ENCODE data around the gene GREB1.

GREB1 gene

GRCh38 chr2:11672407-11672806 is 138.6 kb downstream of the GREB1 start:
- Histone ChIP-seq H3K27ac (no peak overlapping the region), H3K4me3 (ENCODE audit: low read depth in 1 of 2, low read length in 1 of 2) (no peak overlapping the region), H3K4me1 (ENCODE audit: control insufficient read depth in 1 of 2, insufficient read depth in 1 of 2, low read depth in 1 of 2, low read length in 1 of 2) (no peaks in the 10 kb centered on the region), H3K27me3 (peaks cover 95% of the 10 kb centered on the region), H3K9me3 (no peaks in the 10 kb centered on the region), H3K36me3 (no peaks in the 10 kb centered on the region)
- TF ChIP-seq, protein P1, sequence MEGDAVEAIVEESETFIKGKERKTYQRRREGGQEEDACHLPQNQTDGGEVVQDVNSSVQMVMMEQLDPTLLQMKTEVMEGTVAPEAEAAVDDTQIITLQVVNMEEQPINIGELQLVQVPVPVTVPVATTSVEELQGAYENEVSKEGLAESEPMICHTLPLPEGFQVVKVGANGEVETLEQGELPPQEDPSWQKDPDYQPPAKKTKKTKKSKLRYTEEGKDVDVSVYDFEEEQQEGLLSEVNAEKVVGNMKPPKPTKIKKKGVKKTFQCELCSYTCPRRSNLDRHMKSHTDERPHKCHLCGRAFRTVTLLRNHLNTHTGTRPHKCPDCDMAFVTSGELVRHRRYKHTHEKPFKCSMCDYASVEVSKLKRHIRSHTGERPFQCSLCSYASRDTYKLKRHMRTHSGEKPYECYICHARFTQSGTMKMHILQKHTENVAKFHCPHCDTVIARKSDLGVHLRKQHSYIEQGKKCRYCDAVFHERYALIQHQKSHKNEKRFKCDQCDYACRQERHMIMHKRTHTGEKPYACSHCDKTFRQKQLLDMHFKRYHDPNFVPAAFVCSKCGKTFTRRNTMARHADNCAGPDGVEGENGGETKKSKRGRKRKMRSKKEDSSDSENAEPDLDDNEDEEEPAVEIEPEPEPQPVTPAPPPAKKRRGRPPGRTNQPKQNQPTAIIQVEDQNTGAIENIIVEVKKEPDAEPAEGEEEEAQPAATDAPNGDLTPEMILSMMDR (IDR thresholded peaks at IDR 0.05) = no peak

GRCh38 chr2:11674983-11675382 is 141.1 kb downstream of the GREB1 start:
- H3K27me3 ChIP-seq = peaks cover 92% of the 10 kb centered on the region

DNA sequence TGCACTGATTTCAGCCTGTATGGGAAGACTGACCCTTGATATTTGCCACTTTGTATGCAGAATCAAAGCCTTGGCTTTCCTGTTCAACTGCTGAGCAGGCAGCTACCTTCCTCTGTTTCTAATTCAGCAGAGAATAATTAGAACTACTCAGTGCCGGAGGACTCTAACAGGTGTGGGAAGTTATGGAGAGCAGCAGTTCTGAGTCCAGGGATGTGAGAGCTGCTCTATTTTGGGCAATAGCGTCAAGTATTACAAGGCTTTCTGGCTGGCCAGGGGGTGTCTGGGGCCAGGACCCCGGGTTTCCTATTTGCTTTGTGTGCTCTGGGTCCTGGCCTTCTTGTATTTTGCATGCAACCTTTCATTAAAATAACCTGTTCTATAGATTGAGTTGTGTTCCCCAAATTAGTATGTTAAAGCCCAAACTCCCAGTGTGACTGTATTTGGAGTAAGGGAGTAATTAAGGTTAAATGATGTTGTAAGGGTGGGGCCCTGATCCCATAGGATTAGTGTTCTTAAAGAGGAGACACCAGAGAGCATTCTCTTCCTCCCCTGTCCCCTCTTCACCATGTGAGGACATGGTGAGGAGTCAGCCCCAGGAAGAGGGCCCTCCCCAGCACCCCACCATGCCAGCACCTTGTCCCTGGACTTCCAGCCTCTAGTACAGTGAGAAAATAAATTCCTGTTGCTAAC is 141.7 kb downstream of the GREB1 start:
- TF ChIP-seq, protein P1 (IDR thresholded peaks at IDR 0.05) = no peak
- H3K4me1 ChIP-seq (ENCODE audit: control insufficient read depth in 1 of 2, insufficient read depth in 1 of 2, low read depth in 1 of 2, low read length in 1 of 2) = no peaks in the 10 kb centered on the region
- H3K4me3 ChIP-seq (ENCODE audit: low read depth in 1 of 2, low read length in 1 of 2) = no peak overlapping the region
- H3K36me3 ChIP-seq = no peaks in the 10 kb centered on the region
- H3K27ac ChIP-seq = no peak overlapping the region
- peaks cover 86% of the 10 kb centered on the region for H3K27me3 ChIP-seq
- H3K9me3 ChIP-seq = no peaks in the 10 kb centered on the region

More at GRCh38 chr2:11674983-11675382, 141.1 kb downstream of the GREB1 start:
- TF ChIP-seq, protein P1 (IDR thresholded peaks at IDR 0.05) = no peak
- Histone ChIP-seq H3K27ac (no peak overlapping the region), H3K9me3 (no peaks in the 10 kb centered on the region), H3K36me3 (no peaks in the 10 kb centered on the region), H3K4me1 (ENCODE audit: control insufficient read depth in 1 of 2, insufficient read depth in 1 of 2, low read depth in 1 of 2, low read length in 1 of 2) (no peaks in the 10 kb centered on the region), H3K4me3 (ENCODE audit: low read depth in 1 of 2, low read length in 1 of 2) (no peak overlapping the region)

GRCh38 chr2:11676640-11677039 is 142.8 kb downstream of the GREB1 start:
- Histone ChIP-seq H3K9me3 (no peaks in the 10 kb centered on the region), H3K36me3 (no peaks in the 10 kb centered on the region), H3K27me3 (peaks cover 75% of the 10 kb centered on the region), H3K4me1 (ENCODE audit: control insufficient read depth in 1 of 2, insufficient read depth in 1 of 2, low read depth in 1 of 2, low read length in 1 of 2) (no peaks in the 10 kb centered on the region), H3K27ac (no peak overlapping the region), H3K4me3 (ENCODE audit: low read depth in 1 of 2, low read length in 1 of 2) (no peak overlapping the region)
- TF ChIP-seq, protein P1 (IDR thresholded peaks at IDR 0.05) = no peak

DNA sequence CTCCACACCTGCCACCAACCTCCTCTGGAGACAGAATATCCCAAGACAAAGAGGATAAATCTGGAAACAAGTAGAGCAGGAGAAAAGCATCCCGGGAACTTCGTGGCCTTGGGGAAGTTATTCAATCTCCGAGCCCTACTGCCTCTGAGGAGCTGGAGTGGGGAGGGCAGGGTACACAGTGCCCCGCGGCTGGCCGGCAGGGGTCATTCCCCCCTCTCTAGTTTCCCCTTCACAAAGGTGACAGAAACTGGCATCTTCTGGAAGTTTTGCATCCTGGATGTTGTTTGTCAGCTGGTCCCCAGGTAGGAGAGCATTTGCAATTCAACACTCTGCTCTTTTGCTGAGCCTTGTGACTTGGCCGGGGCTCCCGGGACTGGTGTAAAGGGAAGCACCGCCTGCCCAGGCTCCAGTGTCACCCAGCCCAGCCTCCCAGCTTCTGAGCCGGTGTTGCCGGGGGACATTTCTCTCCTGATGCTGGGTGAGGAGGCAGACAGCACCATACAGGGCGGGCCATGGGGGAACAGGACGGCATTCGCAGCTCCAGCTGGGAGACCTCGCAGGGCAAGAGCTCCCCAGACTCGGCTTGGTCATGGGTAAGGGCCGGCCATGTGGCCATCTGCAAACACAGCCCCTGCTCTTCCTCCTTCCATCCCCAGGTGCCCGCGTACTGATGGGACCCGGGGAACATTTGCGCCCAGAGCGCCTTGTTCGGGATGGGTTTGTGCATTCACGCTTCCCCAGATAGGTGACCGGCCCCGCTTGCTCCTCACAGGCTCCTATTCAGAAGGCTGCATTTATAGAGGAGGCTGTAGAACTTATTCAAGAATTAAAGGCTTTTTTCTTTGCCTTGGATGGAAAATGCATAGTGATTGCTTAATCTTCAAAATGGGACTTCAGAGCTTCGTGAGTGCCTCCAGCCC is 143.6 kb downstream of the GREB1 start:
- H3K36me3 ChIP-seq = no peaks in the 10 kb centered on the region
- H3K27ac ChIP-seq = no peak overlapping the region
- TF ChIP-seq, protein P1 (IDR thresholded peaks at IDR 0.05) = no peak
- H3K4me3 ChIP-seq (ENCODE audit: low read depth in 1 of 2, low read length in 1 of 2) = no peak overlapping the region
- H3K9me3 ChIP-seq = no peaks in the 10 kb centered on the region
- peaks cover 72% of the 10 kb centered on the region for H3K27me3 ChIP-seq
- no peaks in the 10 kb centered on the region for H3K4me1 ChIP-seq (ENCODE audit: control insufficient read depth in 1 of 2, insufficient read depth in 1 of 2, low read depth in 1 of 2, low read length in 1 of 2)
